WTC11 (cell line): ENCODE results near the gene SLC66A2. TPM values are rescaled to one million over a fixed set of nuclear protein-coding genes. Genes with fewer than 3 reads are reported as not detected.

Experiments used
- ATAC-seq: fragments of 200-7000 bp; cut with Tn5 transposase; 2 replicates; pipeline ENCODE4 v1.10.0; 2021; ENCODE audit warnings: mild to moderate bottlenecking, moderate library complexity
- CTCF ChIA-PET: fragments of 300-600 bp; sonication (Branson Sonifier 250); formaldehyde crosslinking; loops from one replicate; lab custom pipeline; 2021; ENCODE audit warnings: antibody characterized with exemption; lab: Charles Lee
- POLR2A ChIA-PET: fragments of 350-600 bp; sonication (Branson Sonifier 250); formaldehyde crosslinking; loops from one replicate; lab custom pipeline; 2021; ENCODE audit warnings: antibody characterized with exemption; lab: Charles Lee
- DNase-seq: peaks from one replicate; pipeline ENCODE4 v3.0.0; 2021; ENCODE audit warnings: low spot score
- H3K27ac Mint-ChIP-seq: 2 replicates; pipeline ENCODE4 v1.8.0; 2021; ENCODE audit warnings: mixed read lengths
- H3K27me3 Mint-ChIP-seq: 2 replicates; pipeline ENCODE4 v1.8.0; 2021; ENCODE audit warnings: low read depth, mild to moderate bottlenecking, moderate library complexity, mixed read lengths
- H3K36me3 Mint-ChIP-seq: 2 replicates; pipeline ENCODE4 v1.8.0; 2021; ENCODE audit warnings: mixed read lengths
- H3K4me1 Mint-ChIP-seq: 2 replicates; pipeline ENCODE4 v1.8.0; 2022; ENCODE audit warnings: mixed read lengths
- H3K4me3 Mint-ChIP-seq: 2 replicates; pipeline ENCODE4 v1.8.0; 2021; ENCODE audit warnings: mild to moderate bottlenecking, moderate library complexity, mixed read lengths
- H3K9me3 Mint-ChIP-seq: 2 replicates; pipeline ENCODE4 v1.8.0; 2021; ENCODE audit warnings: mixed read lengths
- CBFB ChIP-seq: sonication (generic); formaldehyde crosslinking; IDR thresholded peaks from 2 replicates; pipeline ENCODE4 v1.8.1; 2022; ENCODE audit warnings: mild to moderate bottlenecking, low read depth, missing genetic modification reagents
- CREM ChIP-seq: sonication (generic); formaldehyde crosslinking; IDR thresholded peaks from 2 replicates; pipeline ENCODE4 v1.8.1; 2022; ENCODE audit warnings: mild to moderate bottlenecking, missing genetic modification reagents, moderate library complexity
- EMX1 ChIP-seq: fragments of 250-450 bp; sonication (Bioruptor Pico); IDR thresholded peaks from 2 replicates; pipeline ENCODE4 v1.8.0; 2021; ENCODE audit warnings: mild to moderate bottlenecking
- HMGA2 ChIP-seq: fragments of 250-450 bp; sonication (Bioruptor Pico); IDR thresholded peaks from 2 replicates; pipeline ENCODE4 v1.4.0; 2021; ENCODE audit warnings: mild to moderate bottlenecking, moderate library complexity
- KAT7 ChIP-seq: sonication (generic); formaldehyde crosslinking; IDR thresholded peaks from 2 replicates; pipeline ENCODE4 v1.8.1; 2023; ENCODE audit warnings: missing genetic modification reagents, mild to moderate bottlenecking, borderline replicate concordance
- PRRX2 ChIP-seq: fragments of 250-450 bp; sonication (Bioruptor Pico); IDR thresholded peaks from 2 replicates; pipeline ENCODE4 v1.8.0; 2021; ENCODE audit warnings: mild to moderate bottlenecking
- RORB ChIP-seq: fragments of 250-450 bp; sonication (Bioruptor Pico); IDR thresholded peaks from 2 replicates; pipeline ENCODE4 v1.9.0; 2021; ENCODE audit warnings: mild to moderate bottlenecking
- SMAD3 ChIP-seq: sonication (generic); formaldehyde crosslinking; IDR thresholded peaks from 2 replicates; pipeline ENCODE4 v1.8.0; 2022; ENCODE audit warnings: missing genetic modification reagents, mild to moderate bottlenecking, borderline replicate concordance
- ZBTB21 ChIP-seq: sonication (generic); formaldehyde crosslinking; IDR thresholded peaks from 2 replicates; pipeline ENCODE4 v1.8.1; 2023; ENCODE audit warnings: mild to moderate bottlenecking, missing genetic modification reagents, borderline replicate concordance
- ZNF232 ChIP-seq: sonication (generic); formaldehyde crosslinking; IDR thresholded peaks from 2 replicates; pipeline ENCODE4 v1.8.0; 2022; ENCODE audit warnings: mild to moderate bottlenecking, missing genetic modification reagents
- total RNA-seq: library from RNA; stranded (reverse); gene quantifications from 3 replicates; pipeline ENCODE4 v1.2.3, GENCODE V29; 2021
- TF ChIP-seq, protein P1 (sequence below): fragments of 250-450 bp; sonication (Bioruptor Pico); IDR thresholded peaks from 2 replicates; pipeline ENCODE4 v1.9.0; 2021; ENCODE audit warnings: mild to moderate bottlenecking
- TF ChIP-seq, protein P2 (sequence below): sonication (generic); formaldehyde crosslinking; IDR thresholded peaks from 2 replicates; pipeline ENCODE4 v1.8.0; 2023; ENCODE audit warnings: mild to moderate bottlenecking, missing genetic modification reagents
- TF ChIP-seq, protein P3 (sequence below): sonication (generic); formaldehyde crosslinking; IDR thresholded peaks from 2 replicates; pipeline ENCODE4 v1.8.1; 2023; ENCODE audit warnings: mild to moderate bottlenecking, missing genetic modification reagents
- TF ChIP-seq, protein P4 (sequence below): sonication (generic); formaldehyde crosslinking; IDR thresholded peaks from 2 replicates; pipeline ENCODE4 v1.8.1; 2023; ENCODE audit warnings: mild to moderate bottlenecking, missing genetic modification reagents, moderate library complexity
- TF ChIP-seq, protein P5 (sequence below): fragments of 250-450 bp; sonication (Bioruptor Pico); IDR thresholded peaks from 2 replicates; pipeline ENCODE4 v1.9.0; 2021; ENCODE audit warnings: mild to moderate bottlenecking, borderline replicate concordance

The SLC66A2 gene
- total RNA-seq, 1 experiment from 2014 or later: 20.9 TPM

DNA sequence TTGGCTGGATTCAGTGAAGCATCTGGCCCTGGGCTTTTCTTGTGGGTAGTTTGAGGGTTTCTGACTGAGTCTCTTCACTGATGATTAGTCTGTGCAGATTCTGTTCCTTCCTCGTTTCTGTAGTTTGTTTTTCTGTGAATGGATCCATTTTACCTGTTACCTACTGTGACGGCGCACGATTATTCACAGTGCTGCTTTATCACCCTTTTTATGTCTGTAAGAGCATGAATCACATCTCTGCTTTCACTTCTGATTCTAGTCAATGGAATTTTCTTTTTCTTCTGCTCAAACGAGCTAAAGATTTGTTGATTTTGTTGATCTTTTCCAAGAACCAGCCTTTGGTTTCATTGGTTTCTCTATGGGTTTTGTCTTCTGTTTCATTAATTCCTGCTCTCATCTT lies 60.8 kb downstream of the SLC66A2 start:
- H3K9me3 Mint-ChIP-seq: peaks cover 73% of the 10 kb centered on the region
- H3K36me3 Mint-ChIP-seq: peaks cover 59% of the 10 kb centered on the region
- ATAC-seq (no peak), DNase-seq (no peak)
- no peak overlapping the region for H3K4me3 Mint-ChIP-seq
- no peaks in the 10 kb centered on the region for H3K4me1 Mint-ChIP-seq
- CTCF ChIA-PET: no interaction called here
- TF ChIP-seq, protein P1, sequence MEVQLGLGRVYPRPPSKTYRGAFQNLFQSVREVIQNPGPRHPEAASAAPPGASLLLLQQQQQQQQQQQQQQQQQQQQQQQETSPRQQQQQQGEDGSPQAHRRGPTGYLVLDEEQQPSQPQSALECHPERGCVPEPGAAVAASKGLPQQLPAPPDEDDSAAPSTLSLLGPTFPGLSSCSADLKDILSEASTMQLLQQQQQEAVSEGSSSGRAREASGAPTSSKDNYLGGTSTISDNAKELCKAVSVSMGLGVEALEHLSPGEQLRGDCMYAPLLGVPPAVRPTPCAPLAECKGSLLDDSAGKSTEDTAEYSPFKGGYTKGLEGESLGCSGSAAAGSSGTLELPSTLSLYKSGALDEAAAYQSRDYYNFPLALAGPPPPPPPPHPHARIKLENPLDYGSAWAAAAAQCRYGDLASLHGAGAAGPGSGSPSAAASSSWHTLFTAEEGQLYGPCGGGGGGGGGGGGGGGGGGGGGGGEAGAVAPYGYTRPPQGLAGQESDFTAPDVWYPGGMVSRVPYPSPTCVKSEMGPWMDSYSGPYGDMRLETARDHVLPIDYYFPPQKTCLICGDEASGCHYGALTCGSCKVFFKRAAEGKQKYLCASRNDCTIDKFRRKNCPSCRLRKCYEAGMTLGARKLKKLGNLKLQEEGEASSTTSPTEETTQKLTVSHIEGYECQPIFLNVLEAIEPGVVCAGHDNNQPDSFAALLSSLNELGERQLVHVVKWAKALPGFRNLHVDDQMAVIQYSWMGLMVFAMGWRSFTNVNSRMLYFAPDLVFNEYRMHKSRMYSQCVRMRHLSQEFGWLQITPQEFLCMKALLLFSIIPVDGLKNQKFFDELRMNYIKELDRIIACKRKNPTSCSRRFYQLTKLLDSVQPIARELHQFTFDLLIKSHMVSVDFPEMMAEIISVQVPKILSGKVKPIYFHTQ (CRISPR knock-in tag): no peak
- TF ChIP-seq HMGA2 (CRISPR knock-in tag) (no peak), CREM (CRISPR knock-in tag) (no peak), ZBTB21 (no peak)
- TF ChIP-seq, protein P2, sequence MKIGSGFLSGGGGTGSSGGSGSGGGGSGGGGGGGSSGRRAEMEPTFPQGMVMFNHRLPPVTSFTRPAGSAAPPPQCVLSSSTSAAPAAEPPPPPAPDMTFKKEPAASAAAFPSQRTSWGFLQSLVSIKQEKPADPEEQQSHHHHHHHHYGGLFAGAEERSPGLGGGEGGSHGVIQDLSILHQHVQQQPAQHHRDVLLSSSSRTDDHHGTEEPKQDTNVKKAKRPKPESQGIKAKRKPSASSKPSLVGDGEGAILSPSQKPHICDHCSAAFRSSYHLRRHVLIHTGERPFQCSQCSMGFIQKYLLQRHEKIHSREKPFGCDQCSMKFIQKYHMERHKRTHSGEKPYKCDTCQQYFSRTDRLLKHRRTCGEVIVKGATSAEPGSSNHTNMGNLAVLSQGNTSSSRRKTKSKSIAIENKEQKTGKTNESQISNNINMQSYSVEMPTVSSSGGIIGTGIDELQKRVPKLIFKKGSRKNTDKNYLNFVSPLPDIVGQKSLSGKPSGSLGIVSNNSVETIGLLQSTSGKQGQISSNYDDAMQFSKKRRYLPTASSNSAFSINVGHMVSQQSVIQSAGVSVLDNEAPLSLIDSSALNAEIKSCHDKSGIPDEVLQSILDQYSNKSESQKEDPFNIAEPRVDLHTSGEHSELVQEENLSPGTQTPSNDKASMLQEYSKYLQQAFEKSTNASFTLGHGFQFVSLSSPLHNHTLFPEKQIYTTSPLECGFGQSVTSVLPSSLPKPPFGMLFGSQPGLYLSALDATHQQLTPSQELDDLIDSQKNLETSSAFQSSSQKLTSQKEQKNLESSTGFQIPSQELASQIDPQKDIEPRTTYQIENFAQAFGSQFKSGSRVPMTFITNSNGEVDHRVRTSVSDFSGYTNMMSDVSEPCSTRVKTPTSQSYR (CRISPR knock-in tag): no peak
- TF ChIP-seq, protein P3, sequence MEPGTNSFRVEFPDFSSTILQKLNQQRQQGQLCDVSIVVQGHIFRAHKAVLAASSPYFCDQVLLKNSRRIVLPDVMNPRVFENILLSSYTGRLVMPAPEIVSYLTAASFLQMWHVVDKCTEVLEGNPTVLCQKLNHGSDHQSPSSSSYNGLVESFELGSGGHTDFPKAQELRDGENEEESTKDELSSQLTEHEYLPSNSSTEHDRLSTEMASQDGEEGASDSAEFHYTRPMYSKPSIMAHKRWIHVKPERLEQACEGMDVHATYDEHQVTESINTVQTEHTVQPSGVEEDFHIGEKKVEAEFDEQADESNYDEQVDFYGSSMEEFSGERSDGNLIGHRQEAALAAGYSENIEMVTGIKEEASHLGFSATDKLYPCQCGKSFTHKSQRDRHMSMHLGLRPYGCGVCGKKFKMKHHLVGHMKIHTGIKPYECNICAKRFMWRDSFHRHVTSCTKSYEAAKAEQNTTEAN: no peak
- TF ChIP-seq, protein P4, sequence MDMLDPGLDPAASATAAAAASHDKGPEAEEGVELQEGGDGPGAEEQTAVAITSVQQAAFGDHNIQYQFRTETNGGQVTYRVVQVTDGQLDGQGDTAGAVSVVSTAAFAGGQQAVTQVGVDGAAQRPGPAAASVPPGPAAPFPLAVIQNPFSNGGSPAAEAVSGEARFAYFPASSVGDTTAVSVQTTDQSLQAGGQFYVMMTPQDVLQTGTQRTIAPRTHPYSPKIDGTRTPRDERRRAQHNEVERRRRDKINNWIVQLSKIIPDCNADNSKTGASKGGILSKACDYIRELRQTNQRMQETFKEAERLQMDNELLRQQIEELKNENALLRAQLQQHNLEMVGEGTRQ: no peak
- POLR2A ChIA-PET: no interaction called here
- no peak overlapping the region for H3K27ac Mint-ChIP-seq
- peaks cover 52% of the 10 kb centered on the region for H3K27me3 Mint-ChIP-seq

DNA sequence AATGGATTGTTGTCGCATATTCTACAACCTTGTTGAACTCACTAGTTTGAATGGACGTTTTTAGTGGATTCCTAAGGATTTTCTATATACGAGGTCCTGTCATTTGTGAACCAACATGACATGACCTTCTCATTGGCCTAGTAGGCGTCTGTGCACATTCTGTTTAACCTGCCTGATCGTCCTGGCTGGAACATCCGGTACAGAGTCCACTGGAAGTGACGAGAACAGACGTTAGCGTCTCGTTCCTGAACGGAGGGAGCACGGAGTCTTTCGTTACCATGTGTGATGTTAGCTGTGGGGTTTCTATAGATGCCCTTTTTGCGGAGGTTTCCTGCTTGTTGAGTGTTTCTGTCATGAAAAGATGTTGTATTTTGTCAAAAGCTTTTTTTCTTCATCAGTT lies 61.9 kb downstream of the SLC66A2 start:
- TF ChIP-seq SMAD3 (no peak), ZBTB21 (no peak), PRRX2 (CRISPR knock-in tag) (no peak), CREM (CRISPR knock-in tag) (no peak), RORB (CRISPR knock-in tag) (no peak), EMX1 (no peak), CBFB (no peak), KAT7 (CRISPR knock-in tag) (no peak), ZNF232 (CRISPR knock-in tag) (no peak)
- TF ChIP-seq, protein P2 (CRISPR knock-in tag): no peak
- TF ChIP-seq, protein P5, sequence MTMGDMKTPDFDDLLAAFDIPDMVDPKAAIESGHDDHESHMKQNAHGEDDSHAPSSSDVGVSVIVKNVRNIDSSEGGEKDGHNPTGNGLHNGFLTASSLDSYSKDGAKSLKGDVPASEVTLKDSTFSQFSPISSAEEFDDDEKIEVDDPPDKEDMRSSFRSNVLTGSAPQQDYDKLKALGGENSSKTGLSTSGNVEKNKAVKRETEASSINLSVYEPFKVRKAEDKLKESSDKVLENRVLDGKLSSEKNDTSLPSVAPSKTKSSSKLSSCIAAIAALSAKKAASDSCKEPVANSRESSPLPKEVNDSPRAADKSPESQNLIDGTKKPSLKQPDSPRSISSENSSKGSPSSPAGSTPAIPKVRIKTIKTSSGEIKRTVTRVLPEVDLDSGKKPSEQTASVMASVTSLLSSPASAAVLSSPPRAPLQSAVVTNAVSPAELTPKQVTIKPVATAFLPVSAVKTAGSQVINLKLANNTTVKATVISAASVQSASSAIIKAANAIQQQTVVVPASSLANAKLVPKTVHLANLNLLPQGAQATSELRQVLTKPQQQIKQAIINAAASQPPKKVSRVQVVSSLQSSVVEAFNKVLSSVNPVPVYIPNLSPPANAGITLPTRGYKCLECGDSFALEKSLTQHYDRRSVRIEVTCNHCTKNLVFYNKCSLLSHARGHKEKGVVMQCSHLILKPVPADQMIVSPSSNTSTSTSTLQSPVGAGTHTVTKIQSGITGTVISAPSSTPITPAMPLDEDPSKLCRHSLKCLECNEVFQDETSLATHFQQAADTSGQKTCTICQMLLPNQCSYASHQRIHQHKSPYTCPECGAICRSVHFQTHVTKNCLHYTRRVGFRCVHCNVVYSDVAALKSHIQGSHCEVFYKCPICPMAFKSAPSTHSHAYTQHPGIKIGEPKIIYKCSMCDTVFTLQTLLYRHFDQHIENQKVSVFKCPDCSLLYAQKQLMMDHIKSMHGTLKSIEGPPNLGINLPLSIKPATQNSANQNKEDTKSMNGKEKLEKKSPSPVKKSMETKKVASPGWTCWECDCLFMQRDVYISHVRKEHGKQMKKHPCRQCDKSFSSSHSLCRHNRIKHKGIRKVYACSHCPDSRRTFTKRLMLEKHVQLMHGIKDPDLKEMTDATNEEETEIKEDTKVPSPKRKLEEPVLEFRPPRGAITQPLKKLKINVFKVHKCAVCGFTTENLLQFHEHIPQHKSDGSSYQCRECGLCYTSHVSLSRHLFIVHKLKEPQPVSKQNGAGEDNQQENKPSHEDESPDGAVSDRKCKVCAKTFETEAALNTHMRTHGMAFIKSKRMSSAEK (CRISPR knock-in tag): no peak
- TF ChIP-seq, all 79 proteins: peak for 0
- H3K9me3 Mint-ChIP-seq: peaks cover 62% of the 10 kb centered on the region
- H3K4me1 Mint-ChIP-seq: no peaks in the 10 kb centered on the region
- H3K27ac Mint-ChIP-seq: no peak overlapping the region
- ChIA-PET POLR2A (no interaction called here), CTCF (no interaction called here)
- H3K27me3 Mint-ChIP-seq: peaks cover 42% of the 10 kb centered on the region
- H3K36me3 Mint-ChIP-seq: peaks cover 49% of the 10 kb centered on the region
- no peak for DNase-seq
- ATAC-seq: no peak
- H3K4me3 Mint-ChIP-seq: no peak overlapping the region
